ENCODE data around the gene PLXDC1.

Gene PLXDC1

DNA sequence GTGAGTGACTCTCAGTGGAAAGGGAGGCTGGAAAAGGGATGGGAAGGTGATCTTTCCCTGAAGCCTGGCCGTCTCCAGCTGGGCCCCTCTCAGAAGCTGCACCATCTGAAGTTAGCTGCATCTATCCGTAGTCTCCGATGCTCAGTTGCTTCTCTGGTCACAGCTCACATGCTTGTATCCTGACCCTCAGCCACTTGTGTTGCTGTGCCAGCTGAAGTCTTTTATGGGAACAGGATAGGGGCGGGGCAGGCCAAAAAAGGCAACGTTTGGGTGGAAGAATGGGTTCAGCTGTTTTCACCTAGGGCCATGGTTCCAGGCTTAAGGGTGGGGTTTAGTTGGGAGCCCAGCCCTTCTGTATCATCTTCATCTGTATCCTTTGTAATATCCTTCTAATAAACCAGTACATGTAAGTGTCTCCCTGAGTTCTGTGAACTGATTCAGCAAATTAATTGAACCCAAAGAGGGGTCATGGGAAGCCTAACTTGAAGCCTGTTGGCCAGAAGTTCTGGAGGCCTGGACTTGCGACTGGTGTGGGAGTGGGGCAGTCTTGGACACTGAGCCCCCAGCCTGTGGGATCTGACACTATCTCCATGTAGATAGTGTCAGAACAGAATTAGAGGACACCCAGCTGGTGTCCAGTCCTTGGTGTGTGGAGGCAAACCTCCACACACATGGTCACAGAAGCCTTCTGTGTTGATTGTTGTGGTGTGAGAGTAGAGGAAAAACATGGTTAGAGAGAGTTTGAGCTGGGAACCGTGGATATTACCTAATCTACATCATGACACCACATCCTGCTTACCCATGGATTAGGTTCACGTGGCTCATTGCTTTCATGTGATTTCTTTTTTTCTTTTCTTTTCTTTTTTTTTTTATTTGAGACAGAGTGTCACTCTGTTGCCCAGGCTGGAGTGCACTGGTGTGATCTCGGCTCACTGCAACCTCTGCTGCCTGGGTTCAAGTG is 135.0 kb downstream of the PLXDC1 start:
- DNase-seq (ENCODE audit: low spot score) = no peak
- TF ChIP-seq, protein P1, sequence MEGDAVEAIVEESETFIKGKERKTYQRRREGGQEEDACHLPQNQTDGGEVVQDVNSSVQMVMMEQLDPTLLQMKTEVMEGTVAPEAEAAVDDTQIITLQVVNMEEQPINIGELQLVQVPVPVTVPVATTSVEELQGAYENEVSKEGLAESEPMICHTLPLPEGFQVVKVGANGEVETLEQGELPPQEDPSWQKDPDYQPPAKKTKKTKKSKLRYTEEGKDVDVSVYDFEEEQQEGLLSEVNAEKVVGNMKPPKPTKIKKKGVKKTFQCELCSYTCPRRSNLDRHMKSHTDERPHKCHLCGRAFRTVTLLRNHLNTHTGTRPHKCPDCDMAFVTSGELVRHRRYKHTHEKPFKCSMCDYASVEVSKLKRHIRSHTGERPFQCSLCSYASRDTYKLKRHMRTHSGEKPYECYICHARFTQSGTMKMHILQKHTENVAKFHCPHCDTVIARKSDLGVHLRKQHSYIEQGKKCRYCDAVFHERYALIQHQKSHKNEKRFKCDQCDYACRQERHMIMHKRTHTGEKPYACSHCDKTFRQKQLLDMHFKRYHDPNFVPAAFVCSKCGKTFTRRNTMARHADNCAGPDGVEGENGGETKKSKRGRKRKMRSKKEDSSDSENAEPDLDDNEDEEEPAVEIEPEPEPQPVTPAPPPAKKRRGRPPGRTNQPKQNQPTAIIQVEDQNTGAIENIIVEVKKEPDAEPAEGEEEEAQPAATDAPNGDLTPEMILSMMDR (IDR thresholded peaks at IDR 0.05; ENCODE audit: extremely low read depth, missing control alignments) = no peak

DNA sequence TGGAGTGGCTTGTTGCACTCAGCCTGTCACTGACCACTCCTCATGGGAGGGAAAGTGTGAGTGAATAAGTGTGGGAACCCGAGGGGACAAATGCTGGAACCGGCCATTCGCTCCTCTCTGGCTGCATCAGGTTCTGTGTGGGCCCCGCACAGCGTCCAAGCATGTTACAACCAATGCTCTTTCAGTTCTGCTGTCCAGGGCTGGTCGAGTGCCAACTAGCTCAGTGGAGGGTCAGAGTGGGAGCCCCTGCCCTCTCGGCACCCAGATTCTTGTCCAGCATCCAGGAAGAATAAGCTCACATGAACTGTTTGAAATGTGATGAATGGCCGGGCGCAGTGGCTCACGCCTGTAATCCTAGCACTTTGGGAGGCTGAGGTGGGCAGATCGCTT is 135.9 kb downstream of the PLXDC1 start:
- TF ChIP-seq, protein P1 (IDR thresholded peaks at IDR 0.05; ENCODE audit: extremely low read depth, missing control alignments) = no peak
- DNase-seq (ENCODE audit: low spot score) = no peak

GRCh38 chr17:39014795-39015545 is 136.5 kb downstream of the PLXDC1 start:
- TF ChIP-seq, protein P1 (IDR thresholded peaks at IDR 0.05; ENCODE audit: extremely low read depth, missing control alignments) = no peak
- DNase-seq (ENCODE audit: low spot score) = no peak

- TF ChIP-seq, protein P1 (IDR thresholded peaks at IDR 0.05; ENCODE audit: extremely low read depth, missing control alignments) = no peak
- no peak for DNase-seq (ENCODE audit: low spot score)
These were observed 137.2 kb downstream of the PLXDC1 start for GRCh38 chr17:39014044-39014794.

Measured in GM20000 (cell line).